ENCODE data around the gene UCP1.

Gene UCP1

GRCh38 chr4:140609548-140610425 is 41.0 kb upstream of the UCP1 start:
- Histone ChIP-seq H3K27me3 (no peaks in the 10 kb centered on the region), H3K4me1 (peaks cover 5% of the 10 kb centered on the region; the same call in 1 of the 2 replicates), H3K9me3 (no peaks in the 10 kb centered on the region), H3K36me3 (no peaks in the 10 kb centered on the region), H3K4me3 (ENCODE audit: low read depth, low read length) (peak overlapping the region; percentile 36)
- peak; percentile 62 for TF ChIP-seq CTCF (IDR thresholded peaks at IDR 0.05; ENCODE audit: low read depth, low read length)
- peak; percentile 44 for DNase-seq

DNA sequence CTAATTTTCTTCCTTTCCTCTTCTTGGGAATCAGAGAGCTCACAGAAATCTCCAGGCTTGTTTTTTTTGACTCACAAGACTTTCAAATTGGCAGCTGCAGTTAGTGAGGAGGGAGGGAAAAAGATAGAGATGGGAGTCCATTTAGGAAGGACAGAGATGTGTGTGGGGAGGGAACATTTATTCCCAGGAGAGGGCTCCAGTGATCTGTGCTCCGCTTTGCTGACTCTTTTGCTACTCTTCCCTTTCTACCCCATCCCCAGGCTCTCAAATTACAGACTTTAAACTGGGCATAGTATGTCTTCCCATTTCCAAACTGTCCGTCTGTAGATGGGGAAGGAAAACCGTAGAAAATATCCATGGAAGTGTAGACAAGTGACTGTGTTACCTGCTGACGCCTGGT is 39.1 kb upstream of the UCP1 start:
- TF ChIP-seq CTCF (IDR thresholded peaks at IDR 0.05; ENCODE audit: low read depth, low read length) = no peak
- DNase-seq = no peak
- no peak overlapping the region for H3K4me3 ChIP-seq (ENCODE audit: low read depth, low read length)
- H3K36me3 ChIP-seq = no peaks in the 10 kb centered on the region
- peaks cover 5% of the 10 kb centered on the region; the same call in 1 of the 2 replicates for H3K4me1 ChIP-seq
- no peaks in the 10 kb centered on the region; the same call in 1 of the 2 replicates for H3K9me3 ChIP-seq
- no peaks in the 10 kb centered on the region for H3K27me3 ChIP-seq

GRCh38 chr4:140604544-140604943 is 35.8 kb upstream of the UCP1 start:
- no peak for DNase-seq
- Histone ChIP-seq H3K27me3 (no peaks in the 10 kb centered on the region), H3K9me3 (no peaks in the 10 kb centered on the region; the same call in 1 of the 2 replicates), H3K36me3 (no peaks in the 10 kb centered on the region), H3K4me1 (peaks cover 2% of the 10 kb centered on the region; the same call in 1 of the 2 replicates), H3K4me3 (ENCODE audit: low read depth, low read length) (no peak overlapping the region)
- TF ChIP-seq CTCF (IDR thresholded peaks at IDR 0.05; ENCODE audit: low read depth, low read length) = no peak

DNA sequence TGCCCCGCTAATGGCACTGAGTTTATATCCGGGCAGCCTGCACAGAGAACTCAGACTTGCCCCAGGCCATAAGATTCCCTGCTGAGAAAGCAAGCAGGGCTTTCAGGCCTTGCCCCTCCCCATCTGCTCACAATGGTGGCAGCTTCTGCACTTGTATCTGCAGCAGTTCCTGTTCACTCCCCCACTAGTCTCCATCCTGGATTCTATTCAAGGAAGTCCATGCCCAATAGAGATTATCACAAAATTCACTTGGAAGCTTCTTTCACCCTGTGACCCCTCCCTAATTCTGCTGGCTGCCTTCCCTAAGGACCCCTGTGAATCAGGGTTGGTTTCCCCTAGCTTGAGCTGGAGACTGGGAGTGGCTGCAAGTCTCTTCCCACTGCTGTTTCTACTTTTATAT is 34.5 kb upstream of the UCP1 start:
- no peak overlapping the region for H3K4me3 ChIP-seq (ENCODE audit: low read depth, low read length)
- DNase-seq = no peak
- no peak for TF ChIP-seq CTCF (IDR thresholded peaks at IDR 0.05; ENCODE audit: low read depth, low read length)

GRCh38 chr4:140602714-140603113 is 34.0 kb upstream of the UCP1 start:
- Histone ChIP-seq H3K27me3 (no peaks in the 10 kb centered on the region), H3K4me3 (ENCODE audit: low read depth, low read length) (no peak overlapping the region), H3K4me1 (no peaks in the 10 kb centered on the region), H3K36me3 (no peaks in the 10 kb centered on the region), H3K9me3 (no peaks in the 10 kb centered on the region; the same call in 1 of the 2 replicates)
- TF ChIP-seq CTCF (IDR thresholded peaks at IDR 0.05; ENCODE audit: low read depth, low read length) = no peak
- no peak for DNase-seq

More for the DNA sequence above, 34.5 kb upstream of the UCP1 start:
- no peaks in the 10 kb centered on the region; the same call in 1 of the 2 replicates for H3K9me3 ChIP-seq
- H3K27me3 ChIP-seq = no peaks in the 10 kb centered on the region
- H3K36me3 ChIP-seq = no peaks in the 10 kb centered on the region
- no peaks in the 10 kb centered on the region for H3K4me1 ChIP-seq

GRCh38 chr4:140600408-140600807 is 31.6 kb upstream of the UCP1 start:
- H3K4me1 ChIP-seq = no peaks in the 10 kb centered on the region
- TF ChIP-seq CTCF (IDR thresholded peaks at IDR 0.05; ENCODE audit: low read depth, low read length) = no peak
- H3K27me3 ChIP-seq = no peaks in the 10 kb centered on the region
- DNase-seq = no peak
- H3K4me3 ChIP-seq (ENCODE audit: low read depth, low read length) = no peak overlapping the region
- H3K9me3 ChIP-seq = no peaks in the 10 kb centered on the region; the same call in 1 of the 2 replicates
- H3K36me3 ChIP-seq = no peaks in the 10 kb centered on the region
